Smooth muscle cell (in vitro differentiated cells): ENCODE results near the gene GLIS1. TPM values are rescaled to one million over a fixed set of nuclear protein-coding genes. Genes with fewer than 3 reads are reported as not detected.

Source experiments
- DNase-seq: peaks from one replicate; lab custom pipeline; 2025; ENCODE audit not compliant: unreplicated experiment; lab: John Stamatoyannopoulos, UW
- H2AFZ ChIP-seq: fragments of 200-600 bp; sonication (generic); 2 replicates; pipeline ENCODE4 v1.6.0; 2016; ENCODE audit warnings: antibody characterized with exemption, low read depth, mild to moderate bottlenecking
- H3F3A ChIP-seq: fragments of 200-600 bp; sonication (generic); 2 replicates; pipeline ENCODE4 v1.6.0; 2017; ENCODE audit warnings: antibody characterized with exemption, low read depth
- H3K27ac ChIP-seq: fragments of 200-600 bp; sonication (generic); 2 replicates; pipeline ENCODE4 v1.5.1; 2016; ENCODE audit warnings: low read depth, mild to moderate bottlenecking
- H3K27me3 ChIP-seq: fragments of 200-600 bp; sonication (generic); 2 replicates; pipeline ENCODE4 v1.6.1; 2016; ENCODE audit warnings: low read depth, mild to moderate bottlenecking
- H3K36me3 ChIP-seq: fragments of 200-600 bp; sonication (generic); 2 replicates; pipeline ENCODE4 v1.5.1; 2016; ENCODE audit warnings: low read depth
- H3K4me1 ChIP-seq: fragments of 200-600 bp; sonication (generic); 2 replicates; pipeline ENCODE4 v1.5.1; 2016; ENCODE audit warnings: low read depth
- H3K4me2 ChIP-seq: fragments of 200-600 bp; sonication (generic); 2 replicates; pipeline ENCODE4 v1.6.0; 2016; ENCODE audit warnings: mild to moderate bottlenecking
- H3K4me3 ChIP-seq: fragments of 200-600 bp; sonication (generic); 2 replicates; pipeline ENCODE4 v1.5.1; 2016; ENCODE audit warnings: mild to moderate bottlenecking
- H3K79me2 ChIP-seq: fragments of 200-600 bp; sonication (generic); 2 replicates; pipeline ENCODE4 v1.6.0; 2016; ENCODE audit warnings: low read depth, mild to moderate bottlenecking
- H3K9ac ChIP-seq: fragments of 200-600 bp; sonication (generic); 2 replicates; pipeline ENCODE4 v1.6.0; 2016; ENCODE audit warnings: low read depth
- H3K9me3 ChIP-seq: fragments of 200-600 bp; sonication (generic); replicated peaks from 2 replicates; pipeline ENCODE4 v1.5.1; 2016; ENCODE audit warnings: low read depth
- H4K20me1 ChIP-seq: fragments of 200-600 bp; sonication (generic); 2 replicates; pipeline ENCODE4 v1.6.0; 2016; ENCODE audit warnings: low read depth
- CTCF ChIP-seq: fragments of 200-600 bp; sonication (generic); IDR thresholded peaks from 2 replicates; pipeline ENCODE4 v1.5.1; 2017; ENCODE audit warnings: borderline replicate concordance, mild to moderate bottlenecking, antibody characterized with exemption; ENCODE audit not compliant: insufficient read depth, poor library complexity, severe bottlenecking
- WGBS: methylation state at CpG from one replicate; pipeline ENCODE4 v1.1.7; 2016; ENCODE audit warnings: low lambda C conversion rate; 5-methylcytosine and 5-hydroxymethylcytosine counted together
- polyA plus RNA-seq: library from polyadenylated mRNA; unstranded; fragments of >200 nt; fragmentation: Nextera tagmentation; extraction: Ambion mirVana; gene quantifications from 2 replicates; pipeline ENCODE4 v1.2.1, GENCODE V29; 2016
- total RNA-seq: library from RNA; depleted of rRNA; stranded (reverse); fragments of >200 nt; gene quantifications from 2 replicates; pipeline ENCODE4 v1.2.3, GENCODE V29; 2014

GLIS1 gene
- total and polyA plus RNA-seq, 2 experiments from 2014 or later: 0.36 to 4.9 TPM

GRCh38 chr1:53654216-53655210 lies 84.5 kb downstream of the GLIS1 start:
- TF ChIP-seq CTCF: no peak
- H3F3A ChIP-seq: no peaks in the 10 kb centered on the region
- H2AFZ ChIP-seq: no peak overlapping the region
- no peak overlapping the region for H3K4me2 ChIP-seq
- DNase-seq: no peak
- no peak overlapping the region for H3K4me3 ChIP-seq
- H3K4me1 ChIP-seq: peaks cover 7% of the 10 kb centered on the region
- no peak overlapping the region for H3K27ac ChIP-seq
- H3K36me3 ChIP-seq: no peaks in the 10 kb centered on the region
- H3K9ac ChIP-seq: no peak overlapping the region
- H4K20me1 ChIP-seq: peaks cover 5% of the 10 kb centered on the region
- WGBS: 81% methylated on average over 27 of the region's 27 CpGs
- H3K79me2 ChIP-seq: no peaks in the 10 kb centered on the region
- H3K27me3 ChIP-seq: no peaks in the 10 kb centered on the region
- no peaks in the 10 kb centered on the region for H3K9me3 ChIP-seq

GRCh38 chr1:53653631-53654030 lies 85.3 kb downstream of the GLIS1 start:
- no peaks in the 10 kb centered on the region for H3K27me3 ChIP-seq
- peaks cover 5% of the 10 kb centered on the region for H4K20me1 ChIP-seq
- no peak overlapping the region for H2AFZ ChIP-seq
- no peaks in the 10 kb centered on the region for H3K36me3 ChIP-seq
- TF ChIP-seq CTCF: no peak
- H3K9ac ChIP-seq: no peak overlapping the region
- no peak for DNase-seq
- 85% methylated on average over 5 of the region's 5 CpGs for WGBS
- H3K4me3 ChIP-seq: no peak overlapping the region
- H3K4me1 ChIP-seq: peaks cover 7% of the 10 kb centered on the region
- no peaks in the 10 kb centered on the region for H3K9me3 ChIP-seq
- no peaks in the 10 kb centered on the region for H3K79me2 ChIP-seq
- H3K27ac ChIP-seq: no peak overlapping the region
- no peak overlapping the region for H3K4me2 ChIP-seq
- H3F3A ChIP-seq: no peaks in the 10 kb centered on the region

- Histone ChIP-seq H3K9me3 (no peaks in the 10 kb centered on the region), H2AFZ (no peak overlapping the region), H3F3A (no peaks in the 10 kb centered on the region), H3K79me2 (no peaks in the 10 kb centered on the region), H3K4me2 (no peak overlapping the region), H4K20me1 (peaks cover 5% of the 10 kb centered on the region), H3K4me3 (no peak overlapping the region), H3K36me3 (no peaks in the 10 kb centered on the region), H3K4me1 (peaks cover 7% of the 10 kb centered on the region), H3K27ac (no peak overlapping the region), H3K27me3 (no peaks in the 10 kb centered on the region), H3K9ac (no peak overlapping the region)
- TF ChIP-seq CTCF: no peak
- WGBS: 92% methylated on average over 7 of the region's 7 CpGs
- DNase-seq: no peak
Measured at GRCh38 chr1:53653200-53653575, 85.8 kb downstream of the GLIS1 start.
